ENCODE measurements around the gene NPIPB2.
"Not testable (repeated sequence)": the region's sequence is repeated elsewhere in the genome, so short reads cannot be mapped to it uniquely, and the experiment has no call there.

NPIPB2 gene

DNA sequence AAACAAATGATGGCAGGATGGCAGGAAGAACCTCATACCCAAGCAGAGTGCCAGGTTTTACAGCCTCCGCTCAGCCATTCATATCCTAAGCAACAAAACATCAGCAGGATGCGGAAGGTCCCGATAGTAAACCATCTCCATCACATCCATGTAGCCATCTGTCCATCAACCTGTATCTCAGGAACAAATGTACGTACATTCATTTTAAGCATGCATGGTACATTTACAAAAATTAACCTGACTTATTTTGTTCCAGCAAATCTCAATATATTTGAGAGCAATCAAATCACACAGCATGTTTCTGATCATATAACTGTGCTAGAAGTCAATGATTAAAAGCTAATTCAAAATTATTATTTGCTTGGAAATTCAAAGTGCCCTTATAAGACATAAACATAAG lies at the start of gene NPIPB2:
Gene NPIPB2, minus strand, starts transcription at position 101 of the 400 bp plus-strand sequence. Its CDS starts 0 bp downstream, at position 101.
- not testable (repeated sequence) for DNase-seq

GRCh38 chr16:11990702-11991390 lies 49.0 kb upstream of the NPIPB2 start:
- no peak for DNase-seq

GRCh38 chr16:11988258-11988978 lies 46.6 kb upstream of the NPIPB2 start:
- no peak for DNase-seq

- DNase-seq = no peak
Measured at GRCh38 chr16:11986521-11987057, 44.7 kb upstream of the NPIPB2 start.

- no peak for DNase-seq
Measured at GRCh38 chr16:11985250-11985649, 43.4 kb upstream of the NPIPB2 start.

GRCh38 chr16:11980136-11980844 lies 38.4 kb upstream of the NPIPB2 start:
- DNase-seq = no peak

DNA sequence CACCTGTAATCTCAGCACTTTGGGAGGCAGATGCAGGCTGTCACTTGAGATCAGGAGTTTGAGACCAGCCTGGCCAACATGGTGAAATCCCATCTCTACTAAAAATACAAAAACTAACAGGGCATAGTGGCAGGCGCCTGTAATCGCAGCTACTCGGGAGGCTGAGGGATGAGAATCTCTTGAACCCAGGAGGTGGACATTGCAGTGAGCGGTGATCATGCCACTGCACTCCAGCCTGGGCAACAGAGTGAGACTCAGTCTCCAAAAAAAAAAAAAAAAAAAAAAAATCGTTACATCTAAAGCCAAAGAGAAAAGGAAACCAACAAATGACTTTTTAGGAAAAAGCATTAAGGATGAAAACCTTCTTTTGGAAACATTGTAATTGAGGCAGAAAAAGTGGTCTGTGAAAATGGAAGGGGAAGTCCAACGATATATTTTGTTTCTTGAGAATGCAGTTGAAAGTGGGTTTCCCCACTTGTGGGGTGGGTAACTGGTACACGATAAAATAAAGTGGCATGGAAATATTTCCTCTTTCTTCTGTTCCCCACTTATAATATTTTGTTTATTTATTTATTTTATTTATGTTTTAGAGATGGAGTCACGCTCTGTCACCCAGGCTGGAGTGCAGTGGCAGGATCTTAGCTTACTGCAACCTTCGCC lies 37.3 kb upstream of the NPIPB2 start:
- no peak for DNase-seq

- DNase-seq = no peak
Measured at GRCh38 chr16:11978080-11978479, 36.2 kb upstream of the NPIPB2 start.

DNA sequence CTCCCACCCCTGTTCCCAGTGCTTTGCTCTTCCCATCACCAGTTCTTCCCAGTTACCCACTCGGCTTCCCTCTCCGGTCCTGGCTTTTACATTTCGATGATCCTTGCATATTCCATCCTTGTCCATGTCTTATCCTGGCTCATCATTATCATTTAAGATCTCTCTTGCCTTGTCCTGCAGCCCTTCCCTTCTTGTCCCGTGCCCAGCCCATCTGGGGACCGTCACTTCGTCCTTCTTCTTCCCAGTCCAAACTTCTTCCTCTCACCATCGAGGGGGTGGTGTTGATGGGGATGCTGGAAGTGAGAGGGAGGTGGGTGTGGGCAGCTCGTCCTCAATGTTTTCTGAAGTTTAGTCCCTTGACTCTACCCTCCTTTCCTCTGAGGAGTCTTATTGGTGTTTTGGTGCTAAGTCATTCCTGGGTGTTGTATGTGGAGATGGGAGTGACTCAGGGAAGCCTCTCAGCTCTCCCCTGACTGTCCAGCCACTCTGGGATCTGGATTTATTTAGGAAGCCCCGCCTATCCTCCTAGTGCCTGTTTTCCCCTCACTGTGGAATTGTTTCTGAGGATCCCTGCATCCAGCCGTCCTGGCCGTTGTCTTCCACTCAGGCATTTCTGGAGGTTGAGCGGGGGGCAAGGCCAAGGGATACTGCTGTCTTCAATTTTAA lies 35.7 kb upstream of the NPIPB2 start:
- no peak for DNase-seq

- DNase-seq = no peak
Measured at GRCh38 chr16:11976850-11977375, 35.1 kb upstream of the NPIPB2 start.

- no peak for DNase-seq
Measured at GRCh38 chr16:11973070-11973469, 31.2 kb upstream of the NPIPB2 start.

DNA sequence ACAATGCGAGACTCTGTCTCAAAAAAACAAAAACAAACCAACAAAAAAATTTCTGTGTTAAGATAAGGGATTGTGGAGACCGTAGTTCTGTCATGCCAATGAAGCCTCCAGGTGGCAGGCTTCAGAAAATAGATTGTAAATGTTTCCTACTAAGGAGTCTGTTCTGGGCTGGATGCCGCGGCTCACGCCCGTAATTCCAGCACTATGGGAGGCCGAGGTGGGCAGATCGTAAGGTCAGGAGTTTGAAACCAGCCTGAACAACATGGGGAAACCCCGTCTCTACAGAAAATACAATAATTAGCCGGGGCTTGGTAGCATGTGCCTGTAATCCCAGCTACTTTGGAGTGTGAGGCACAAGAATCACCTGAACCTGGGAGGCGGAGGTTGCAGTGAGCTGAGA lies 30.3 kb upstream of the NPIPB2 start:
- DNase-seq = no peak

GRCh38 chr16:11970292-11970691 lies 28.4 kb upstream of the NPIPB2 start:
- not testable (repeated sequence) for DNase-seq

- no peak for DNase-seq
Measured at GRCh38 chr16:11968577-11968976, 26.7 kb upstream of the NPIPB2 start.

GRCh38 chr16:11967195-11967911 lies 25.5 kb upstream of the NPIPB2 start:
- no peak for DNase-seq

- DNase-seq = no peak
Measured at GRCh38 chr16:11966173-11966572, 24.3 kb upstream of the NPIPB2 start.

DNA sequence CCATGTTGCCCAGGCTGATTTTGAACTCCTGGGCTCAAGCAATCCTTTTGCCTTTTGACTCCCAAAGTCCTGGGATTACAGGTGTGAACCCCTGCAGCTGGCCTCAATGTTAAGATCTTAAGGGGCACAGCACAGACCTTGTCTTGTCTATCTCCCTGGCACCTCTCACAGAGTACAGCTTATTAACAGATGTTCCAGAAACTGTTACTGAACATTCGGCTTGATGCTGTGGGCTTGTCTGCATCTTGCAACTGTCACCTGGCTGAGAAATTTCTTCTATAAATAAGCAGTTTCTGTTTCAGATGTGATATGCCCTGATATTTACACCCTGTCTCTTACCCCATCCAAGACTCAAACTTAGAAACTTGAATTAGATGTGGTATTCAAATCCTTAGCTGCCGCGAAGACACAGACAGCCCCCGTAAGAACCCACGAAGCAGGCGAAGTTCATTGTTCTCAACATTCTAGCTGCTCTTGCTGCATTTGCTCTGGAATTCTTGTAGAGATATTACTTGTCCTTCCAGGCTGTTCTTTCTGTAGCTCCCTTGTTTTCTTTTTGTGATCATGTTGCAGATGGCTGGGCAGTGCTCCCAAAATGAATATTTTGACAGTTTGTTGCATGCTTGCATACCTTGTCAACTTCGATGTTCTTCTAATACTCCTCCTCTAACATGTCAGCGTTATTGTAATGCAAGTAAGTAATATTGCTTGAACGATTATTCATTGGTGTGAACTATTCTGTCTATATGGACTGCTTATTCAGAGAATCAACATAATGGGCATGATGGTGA lies 23.1 kb upstream of the NPIPB2 start, which contains the start of gene TNFRSF17:
Gene TNFRSF17, plus strand, starts transcription at position 450 of the 791 bp plus-strand sequence. Its CDS starts 115 bp downstream, at position 565.
- DNase-seq = no peak

GRCh38 chr16:11963706-11964105 lies 21.9 kb upstream of the NPIPB2 start:
- no peak for DNase-seq

- DNase-seq = not testable (repeated sequence)
Measured at GRCh38 chr16:11962978-11963377, 21.1 kb upstream of the NPIPB2 start.

- not testable (repeated sequence) for DNase-seq
Measured at GRCh38 chr16:11962457-11962856, 20.6 kb upstream of the NPIPB2 start.
